Stimulated activated CD4-positive, alpha-beta T cell treated with anti-CD3 and anti-CD28 coated beads, Interleukin-1b, Interleukin-23, amount 100 ng/mL, for 1 hour (primary cell): ENCODE measurements around the gene IZUMO4.
"Not testable (repeated sequence)": the region's sequence is repeated elsewhere in the genome, so short reads cannot be mapped to it uniquely, and the experiment has no call there.

ENCODE experiments used
- DNase-seq, 2 donors: peaks; one replicate each; pipeline ENCODE4 v3.0.0-alpha.2; 2020; ENCODE audit warnings: low read depth in 2 of 2

The IZUMO4 gene

GRCh38 chr19:2081873-2082810 is 14.6 kb upstream of the IZUMO4 start:
- no peak for DNase-seq

- DNase-seq = peak in 1 of 2 donors; percentile 59
Observed at GRCh38 chr19:2083174-2083854, 13.4 kb upstream of the IZUMO4 start.

GRCh38 chr19:2084993-2085720 is 11.6 kb upstream of the IZUMO4 start:
- peak; percentile 66 to 92 for DNase-seq

- DNase-seq = not testable (repeated sequence)
Observed at GRCh38 chr19:2086695-2087620, 9.8 kb upstream of the IZUMO4 start.

GRCh38 chr19:2087621-2088100 is 9.1 kb upstream of the IZUMO4 start:
- DNase-seq = no peak

- DNase-seq = no peak
Observed at GRCh38 chr19:2089001-2089711, 7.6 kb upstream of the IZUMO4 start.

GRCh38 chr19:2089727-2090053 is 7.0 kb upstream of the IZUMO4 start:
- DNase-seq = no peak

GRCh38 chr19:2091926-2092525 is 4.7 kb upstream of the IZUMO4 start:
- DNase-seq = not testable (repeated sequence)

GRCh38 chr19:2096034-2096479 is 658 bp upstream of the IZUMO4 start, which contains the start of gene MOB3A:
Gene MOB3A, minus strand, starts transcription at chr19:2096326. Its CDS starts 17,766 bp downstream, at chr19:2078560.
- DNase-seq = peak; percentile 68 to 72

- no peak for DNase-seq
Observed at GRCh38 chr19:2097203-2097885, 629 bp downstream of the IZUMO4 start.

- DNase-seq = no peak
Observed at GRCh38 chr19:2097886-2098327, 1.2 kb downstream of the IZUMO4 start.

GRCh38 chr19:2099054-2099501 is 2.4 kb downstream of the IZUMO4 start:
- DNase-seq = no peak

- DNase-seq = no peak
Observed at GRCh38 chr19:2099937-2100718, 3.4 kb downstream of the IZUMO4 start.

GRCh38 chr19:2100719-2101061 is 4.0 kb downstream of the IZUMO4 start:
- DNase-seq = no peak

- DNase-seq = no peak
Observed at GRCh38 chr19:2101417-2102335, 5.0 kb downstream of the IZUMO4 start.

- DNase-seq = no peak
Observed at GRCh38 chr19:2103045-2103707, 6.5 kb downstream of the IZUMO4 start.
